BLaER1 (cell line): ENCODE data around the gene COL17A1.

ENCODE experiments used
- H3K27ac ChIP-seq: shearing (Covaris generic); formaldehyde crosslinking; 2 replicates; pipeline ENCODE4 v1.8.1; 2022
- H3K27me3 ChIP-seq: shearing (Covaris generic); formaldehyde crosslinking; 2 replicates; pipeline ENCODE4 v1.8.1; 2022
- H3K36me3 ChIP-seq: shearing (Covaris generic); formaldehyde crosslinking; 2 replicates; pipeline ENCODE4 v1.8.1; 2022
- H3K4me1 ChIP-seq: shearing (Covaris generic); formaldehyde crosslinking; 2 replicates; pipeline ENCODE4 v1.8.1; 2022
- H3K4me2 ChIP-seq: shearing (Covaris generic); formaldehyde crosslinking; 2 replicates; pipeline ENCODE4 v1.8.1; 2022
- H3K4me3 ChIP-seq: shearing (Covaris generic); formaldehyde crosslinking; 2 replicates; pipeline ENCODE4 v1.8.1; 2022
- H3K9ac ChIP-seq: shearing (Covaris generic); formaldehyde crosslinking; 2 replicates; pipeline ENCODE4 v1.8.1; 2022
- H3K9me3 ChIP-seq: shearing (Covaris generic); formaldehyde crosslinking; 2 replicates; pipeline ENCODE4 v1.8.1; 2022
- H4K20me1 ChIP-seq: shearing (Covaris generic); formaldehyde crosslinking; 2 replicates; pipeline ENCODE4 v1.8.1; 2022
- Cebpa-rat ChIP-seq: shearing (Covaris generic); IDR thresholded peaks from 2 replicates; pipeline ENCODE4 v1.8.1; 2022

COL17A1 gene

DNA sequence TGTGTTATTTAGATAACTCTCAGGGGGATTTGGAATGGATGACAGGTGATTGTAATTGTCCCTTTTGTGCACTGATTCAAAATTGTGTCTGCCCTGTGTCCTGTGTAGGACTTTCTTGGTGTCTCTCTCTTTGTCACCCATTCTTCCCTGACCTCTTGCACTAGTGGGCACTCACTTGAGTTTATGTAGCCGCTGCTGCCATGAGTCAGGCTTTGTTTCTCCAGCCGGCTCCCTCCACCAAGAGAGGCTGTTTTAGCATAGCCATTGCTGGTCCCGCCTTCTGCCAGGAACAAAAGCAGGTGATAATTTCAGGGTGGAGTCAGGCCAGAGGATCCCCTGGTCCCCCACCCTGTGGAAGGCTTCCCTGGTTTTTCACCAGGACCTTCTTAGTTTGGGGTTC is 8.4 kb downstream of the COL17A1 start:
- H3K9ac ChIP-seq = no peak overlapping the region

DNA sequence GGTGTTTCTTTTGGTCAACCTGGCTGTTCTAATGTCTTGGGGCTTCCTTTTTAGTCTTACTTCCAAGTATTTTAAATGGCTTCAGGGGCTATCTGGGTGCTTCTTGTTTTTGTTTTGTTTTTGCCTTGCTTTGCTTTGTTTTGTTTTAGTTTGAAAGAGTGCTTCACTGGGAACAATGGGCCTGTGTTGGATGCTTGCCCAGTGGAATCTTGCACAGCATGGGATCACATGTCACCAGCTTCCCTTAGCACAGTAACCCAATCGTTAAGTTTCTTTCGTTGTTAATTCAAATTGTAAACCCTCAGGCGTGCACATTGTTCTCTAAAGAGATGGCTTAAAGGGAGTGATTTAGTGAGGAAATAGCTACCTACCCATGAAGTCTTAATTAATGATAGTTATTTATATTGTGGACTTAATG is 8.9 kb downstream of the COL17A1 start:
- no peaks in the 10 kb centered on the region for H3K9me3 ChIP-seq
- no peaks in the 10 kb centered on the region for H4K20me1 ChIP-seq
- no peaks in the 10 kb centered on the region for H3K27me3 ChIP-seq
- no peaks in the 10 kb centered on the region for H3K36me3 ChIP-seq
- TF ChIP-seq Cebpa-rat = no peak
- H3K4me2 ChIP-seq = no peak overlapping the region
- H3K4me1 ChIP-seq = no peaks in the 10 kb centered on the region
- H3K4me3 ChIP-seq = no peak overlapping the region
- H3K27ac ChIP-seq = no peak overlapping the region
- H3K9ac ChIP-seq = no peak overlapping the region

More for the DNA sequence above, 8.4 kb downstream of the COL17A1 start:
- Histone ChIP-seq H3K27ac (no peak overlapping the region), H3K4me2 (no peak overlapping the region), H3K27me3 (no peaks in the 10 kb centered on the region), H3K36me3 (no peaks in the 10 kb centered on the region), H3K9me3 (no peaks in the 10 kb centered on the region), H3K4me3 (no peak overlapping the region), H4K20me1 (no peaks in the 10 kb centered on the region), H3K4me1 (no peaks in the 10 kb centered on the region)
- TF ChIP-seq Cebpa-rat = no peak

DNA sequence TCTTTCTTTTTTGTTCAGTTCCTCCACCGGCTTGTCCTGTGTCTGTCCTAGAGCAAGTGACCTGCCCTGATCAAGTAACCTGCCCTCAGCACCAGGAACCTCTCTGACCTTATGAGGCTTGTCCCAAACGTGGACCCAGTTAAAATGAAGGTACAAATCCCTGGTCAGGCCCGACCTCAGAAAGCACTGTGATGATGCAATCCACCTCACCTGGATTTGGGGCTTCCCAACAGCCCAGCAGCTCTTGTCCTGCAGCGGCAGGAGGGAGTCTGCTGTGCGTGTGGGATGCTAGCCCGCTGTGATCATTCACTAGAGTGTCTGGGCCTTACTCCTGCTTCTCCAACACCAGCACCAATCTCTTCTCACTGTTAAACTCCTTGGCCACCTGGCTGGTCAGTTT is 11.2 kb downstream of the COL17A1 start:
- Histone ChIP-seq H3K9ac (no peak overlapping the region), H3K4me2 (no peak overlapping the region), H3K27me3 (no peaks in the 10 kb centered on the region), H4K20me1 (no peaks in the 10 kb centered on the region), H3K4me3 (no peak overlapping the region), H3K27ac (no peak overlapping the region), H3K9me3 (no peaks in the 10 kb centered on the region), H3K36me3 (no peaks in the 10 kb centered on the region), H3K4me1 (peaks cover 4% of the 10 kb centered on the region)
- no peak for TF ChIP-seq Cebpa-rat

DNA sequence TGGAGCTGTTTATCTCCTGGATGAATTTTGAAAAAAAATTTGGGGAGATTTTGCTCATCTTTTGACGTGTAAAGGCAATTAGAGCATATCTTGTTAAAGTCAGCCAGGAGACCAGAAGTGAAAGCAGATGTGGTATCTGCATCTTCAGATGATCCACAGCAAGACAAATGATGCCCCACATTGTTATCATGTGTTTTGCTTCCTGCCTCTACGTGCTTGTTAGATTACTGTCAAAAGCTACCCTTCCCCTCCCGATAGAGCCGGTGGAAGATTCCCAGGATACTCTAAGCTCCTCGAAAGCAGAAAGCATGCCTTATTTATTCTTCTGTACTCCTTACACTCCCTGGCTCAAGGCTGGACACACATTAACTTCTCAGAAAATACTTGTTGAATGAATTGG is 12.9 kb downstream of the COL17A1 start:
- Histone ChIP-seq H3K27ac (no peak overlapping the region), H3K9ac (no peak overlapping the region), H3K27me3 (no peaks in the 10 kb centered on the region), H3K9me3 (no peaks in the 10 kb centered on the region), H3K4me3 (no peak overlapping the region), H3K36me3 (no peaks in the 10 kb centered on the region), H4K20me1 (no peaks in the 10 kb centered on the region), H3K4me2 (no peak overlapping the region), H3K4me1 (peaks cover 10% of the 10 kb centered on the region)
- TF ChIP-seq Cebpa-rat = no peak

DNA sequence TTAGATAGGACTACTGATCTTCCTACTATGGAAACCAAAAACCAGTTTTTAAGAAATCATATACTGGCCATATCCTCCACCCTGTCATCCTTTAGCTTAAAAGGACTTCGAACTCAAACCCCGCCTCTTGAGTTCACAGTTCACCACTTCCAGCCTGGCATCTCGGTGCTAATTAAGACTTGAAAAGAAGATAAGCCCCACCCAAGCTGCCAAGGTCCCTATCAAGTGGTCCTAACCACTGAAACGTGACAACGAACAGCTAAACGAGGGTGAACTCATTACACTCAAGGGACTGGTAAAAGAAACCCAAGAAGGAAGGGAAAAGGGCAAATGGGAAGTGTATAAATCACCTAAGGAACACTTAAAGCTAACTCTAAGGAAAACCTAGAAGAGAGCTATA is 16.1 kb downstream of the COL17A1 start:
- Histone ChIP-seq H3K4me2 (peak overlapping the region; percentile 29), H3K27me3 (no peaks in the 10 kb centered on the region), H3K4me3 (no peak overlapping the region), H3K4me1 (peaks cover 10% of the 10 kb centered on the region), H3K9me3 (no peaks in the 10 kb centered on the region), H3K36me3 (no peaks in the 10 kb centered on the region), H3K27ac (no peak overlapping the region), H4K20me1 (no peaks in the 10 kb centered on the region), H3K9ac (no peak overlapping the region)
- TF ChIP-seq Cebpa-rat = no peak

DNA sequence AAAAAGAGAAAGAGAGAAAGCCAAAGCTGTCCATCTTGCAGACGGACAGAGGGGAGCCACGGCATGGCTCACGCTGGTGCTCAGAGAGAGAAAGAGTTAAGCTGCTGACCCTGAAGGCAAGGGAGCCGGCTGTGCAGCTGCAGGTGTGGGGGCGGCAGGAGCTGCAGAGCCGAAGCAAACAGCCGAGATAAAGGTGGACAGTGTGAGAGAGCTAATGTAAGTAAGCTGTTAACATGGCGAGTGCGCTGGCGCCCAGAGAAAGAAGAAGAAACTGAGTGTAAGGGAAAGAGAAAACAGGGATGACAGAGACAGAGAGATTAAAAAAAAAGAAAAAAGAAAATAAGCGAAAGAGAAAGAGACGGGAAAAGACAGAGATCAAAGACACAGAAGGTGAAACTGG is 18.2 kb downstream of the COL17A1 start:
- TF ChIP-seq Cebpa-rat = no peak
- no peaks in the 10 kb centered on the region for H3K36me3 ChIP-seq
- peaks cover 10% of the 10 kb centered on the region for H3K4me1 ChIP-seq
- no peak overlapping the region for H3K27ac ChIP-seq
- H4K20me1 ChIP-seq = no peaks in the 10 kb centered on the region
- H3K27me3 ChIP-seq = no peaks in the 10 kb centered on the region
- no peaks in the 10 kb centered on the region for H3K9me3 ChIP-seq
- H3K4me3 ChIP-seq = no peak overlapping the region
- H3K9ac ChIP-seq = no peak overlapping the region
- H3K4me2 ChIP-seq = no peak overlapping the region

DNA sequence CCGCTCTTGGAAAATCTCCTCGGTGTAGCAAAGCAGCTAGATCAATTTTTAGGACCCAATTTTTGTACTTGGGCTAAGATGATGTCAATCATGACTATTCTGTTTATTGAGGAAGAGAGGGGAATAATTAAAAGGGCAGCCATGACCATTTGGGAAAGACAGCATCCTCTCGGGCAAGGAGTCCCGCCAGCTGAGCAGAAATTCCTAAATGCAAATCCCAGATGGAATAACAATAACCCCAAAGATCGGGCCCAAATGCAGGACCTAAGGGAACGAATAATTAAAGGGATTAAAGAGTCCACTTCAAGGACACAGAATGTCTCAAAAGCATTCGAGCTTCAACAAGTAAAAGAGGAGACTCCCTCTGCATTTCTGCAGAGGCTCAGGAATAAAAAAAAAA is 18.7 kb downstream of the COL17A1 start:
- TF ChIP-seq Cebpa-rat = no peak
- Histone ChIP-seq H3K4me2 (no peak overlapping the region), H4K20me1 (no peaks in the 10 kb centered on the region), H3K4me1 (peaks cover 10% of the 10 kb centered on the region), H3K27ac (no peak overlapping the region), H3K9ac (no peak overlapping the region), H3K36me3 (no peaks in the 10 kb centered on the region), H3K9me3 (no peaks in the 10 kb centered on the region), H3K4me3 (no peak overlapping the region), H3K27me3 (no peaks in the 10 kb centered on the region)

DNA sequence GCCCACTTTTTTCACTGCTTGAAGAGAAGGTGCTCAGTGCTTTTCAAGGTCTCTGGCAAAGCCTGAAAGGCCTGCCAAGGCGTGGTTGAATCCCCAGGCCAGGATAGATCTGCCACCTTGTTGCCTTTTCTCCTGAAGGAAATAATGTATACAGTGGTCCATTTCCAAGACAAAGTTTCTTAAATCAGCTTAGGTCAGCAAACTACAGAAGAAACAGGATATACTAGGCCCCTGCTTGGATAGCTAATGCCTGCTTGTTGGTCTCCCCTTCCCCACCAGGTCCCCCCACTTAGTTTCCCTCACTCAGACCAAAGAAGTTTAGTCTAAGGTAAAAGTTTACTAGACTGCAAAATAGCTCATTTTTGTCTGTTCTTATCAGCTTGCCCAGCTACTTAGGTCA is 19.9 kb downstream of the COL17A1 start:
- TF ChIP-seq Cebpa-rat = no peak
- Histone ChIP-seq H3K27me3 (no peaks in the 10 kb centered on the region), H3K4me2 (no peak overlapping the region)

DNA sequence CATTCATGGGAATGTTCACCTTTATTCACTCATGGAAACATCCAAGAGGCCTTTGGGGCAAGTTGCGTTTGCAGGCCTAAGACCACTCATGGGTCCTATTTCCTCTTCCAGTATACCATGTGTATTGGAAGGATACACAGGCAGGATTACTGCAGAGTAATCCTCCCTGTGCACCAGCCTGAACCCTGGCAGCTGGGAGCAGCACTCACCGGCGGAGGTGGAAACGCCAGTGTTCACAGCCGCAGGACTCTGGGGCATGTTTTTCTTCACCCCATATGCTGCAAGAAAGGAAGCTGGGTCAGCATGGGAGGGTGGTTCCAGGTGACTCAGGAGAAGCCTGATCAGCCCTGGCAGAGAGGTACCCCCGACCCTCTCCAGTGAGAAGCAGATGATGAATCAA is 24.5 kb downstream of the COL17A1 start:
- no peak for TF ChIP-seq Cebpa-rat
- Histone ChIP-seq H3K27me3 (no peaks in the 10 kb centered on the region), H3K9ac (no peak overlapping the region), H4K20me1 (no peaks in the 10 kb centered on the region), H3K9me3 (no peaks in the 10 kb centered on the region), H3K4me3 (no peak overlapping the region), H3K27ac (no peak overlapping the region), H3K36me3 (no peaks in the 10 kb centered on the region), H3K4me1 (no peaks in the 10 kb centered on the region), H3K4me2 (no peak overlapping the region)

More for the DNA sequence above, 19.9 kb downstream of the COL17A1 start:
- Histone ChIP-seq H3K4me1 (peaks cover 10% of the 10 kb centered on the region), H3K9me3 (no peaks in the 10 kb centered on the region), H3K36me3 (no peaks in the 10 kb centered on the region), H3K4me3 (no peak overlapping the region), H3K27ac (no peak overlapping the region), H4K20me1 (no peaks in the 10 kb centered on the region), H3K9ac (no peak overlapping the region)

DNA sequence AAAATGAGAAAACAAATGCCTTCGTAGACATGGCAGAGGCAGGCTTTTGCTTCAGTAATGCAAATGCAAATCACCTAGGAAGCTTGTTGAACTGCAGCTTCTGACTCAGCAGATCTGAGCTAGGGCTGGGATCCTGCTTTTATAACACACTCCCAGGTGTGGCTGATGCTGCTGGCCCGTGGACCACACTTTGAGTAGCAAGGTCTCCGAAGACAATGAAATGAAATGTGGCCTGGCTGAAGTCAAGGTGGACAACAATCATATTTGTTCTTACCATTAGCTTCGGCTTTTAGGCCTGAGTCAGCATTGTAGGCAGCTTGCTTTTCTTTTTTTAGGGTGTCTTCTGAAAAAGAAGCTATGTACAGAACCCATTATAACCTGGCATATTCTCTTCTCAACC is 26.3 kb downstream of the COL17A1 start:
- no peak overlapping the region for H3K4me2 ChIP-seq
- no peaks in the 10 kb centered on the region for H3K9me3 ChIP-seq
- no peaks in the 10 kb centered on the region for H3K4me1 ChIP-seq
- H3K36me3 ChIP-seq = no peaks in the 10 kb centered on the region
- TF ChIP-seq Cebpa-rat = no peak
- no peak overlapping the region for H3K4me3 ChIP-seq
- no peaks in the 10 kb centered on the region for H4K20me1 ChIP-seq
- no peak overlapping the region for H3K27ac ChIP-seq
- H3K27me3 ChIP-seq = no peaks in the 10 kb centered on the region
- H3K9ac ChIP-seq = no peak overlapping the region

DNA sequence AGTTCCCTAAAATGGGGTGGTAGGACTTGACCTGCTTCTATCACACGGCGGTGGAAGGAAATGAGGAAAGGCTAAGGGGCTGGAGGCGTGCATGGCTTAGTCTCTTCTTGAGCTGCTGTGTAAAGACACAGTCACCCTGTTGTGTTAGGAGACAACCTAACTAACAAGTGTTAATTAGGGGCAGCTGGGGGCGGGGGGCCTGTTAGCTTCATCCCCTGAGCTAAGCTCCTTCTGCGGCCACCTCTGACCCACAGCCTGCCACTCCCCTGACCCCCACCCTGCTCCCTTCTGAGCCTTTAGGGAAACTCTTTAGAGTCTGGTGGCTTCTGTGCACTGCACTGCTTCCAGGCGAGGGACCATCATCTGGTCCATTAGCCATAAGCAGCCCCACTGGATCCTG is 28.0 kb downstream of the COL17A1 start:
- Histone ChIP-seq H3K9ac (no peak overlapping the region), H3K4me3 (no peak overlapping the region), H3K36me3 (no peaks in the 10 kb centered on the region), H3K4me2 (no peak overlapping the region), H3K9me3 (no peaks in the 10 kb centered on the region), H3K4me1 (no peaks in the 10 kb centered on the region), H4K20me1 (no peaks in the 10 kb centered on the region), H3K27ac (no peak overlapping the region), H3K27me3 (no peaks in the 10 kb centered on the region)
- TF ChIP-seq Cebpa-rat = no peak
